GM18520 (cell line): ENCODE results near the gene SNU13.
"Not testable (repeated sequence)": the region's sequence is repeated elsewhere in the genome, so short reads cannot be mapped to it uniquely, and the experiment has no call there.

Source experiments
- ATAC-seq: cut with Tn5 transposase; IDR thresholded peaks from one replicate; pipeline ENCODE4 v1.9.1; 2021; ENCODE audit not compliant: unreplicated experiment

Gene SNU13

GRCh38 chr22:41647771-41648170 is 40.9 kb downstream of the SNU13 start:
- no peak for ATAC-seq

- no peak for ATAC-seq
Measured at GRCh38 chr22:41642331-41643110, 46.1 kb downstream of the SNU13 start.

GRCh38 chr22:41641854-41642253 is 46.8 kb downstream of the SNU13 start:
- no peak for ATAC-seq

- no peak for ATAC-seq
Measured at GRCh38 chr22:41638748-41639147, 49.9 kb downstream of the SNU13 start.

- no peak for ATAC-seq
Measured at GRCh38 chr22:41638124-41638523, 50.5 kb downstream of the SNU13 start.

GRCh38 chr22:41637623-41638022 is 51.0 kb downstream of the SNU13 start:
- ATAC-seq, result not testable (repeated sequence)

- no peak for ATAC-seq
Measured at GRCh38 chr22:41636467-41636866, 52.2 kb downstream of the SNU13 start.

GRCh38 chr22:41634610-41635009 is 54.1 kb downstream of the SNU13 start:
- not testable (repeated sequence) for ATAC-seq

GRCh38 chr22:41631615-41632014 is 57.1 kb downstream of the SNU13 start:
- ATAC-seq, result not testable (repeated sequence)

GRCh38 chr22:41631115-41631514 is 57.6 kb downstream of the SNU13 start:
- ATAC-seq, result not testable (repeated sequence)

GRCh38 chr22:41625577-41625976 is 63.1 kb downstream of the SNU13 start:
- ATAC-seq, result no peak
